ENCODE results near the gene SCN9A. TPM values are rescaled to one million over a fixed set of nuclear protein-coding genes. Genes with fewer than 3 reads are reported as not detected.

The SCN9A gene
- total and polyA plus RNA-seq, 9 of the 15 experiments (the other 6 are each of a cell fraction or from before 2014, with no cell fraction given): 1.4 to 22.8 (median 7.1) TPM

- 8% methylated on average over 2 of the region's 2 CpGs for WGBS (ENCODE audit: insufficient coverage, low coverage, missing lambda C conversion rate)
- Histone ChIP-seq H3K36me3 (ENCODE audit: control insufficient read depth, insufficient read depth, low read length) (no peaks in the 10 kb centered on the region), H2AFZ (ENCODE audit: low read depth, low read length) (no peak overlapping the region), H3K9ac (ENCODE audit: insufficient read depth in 1 of 2, low read depth in 2 of 2, low read length in 2 of 2) (no peak overlapping the region), H3K27me3 (ENCODE audit: control insufficient read depth in 2 of 2, insufficient read depth in 2 of 2, low read length in 2 of 2) (no peaks in the 10 kb centered on the region), H3K9me3 (replicated peaks; ENCODE audit: control insufficient read depth, insufficient read depth, low read depth, low read length) (no peaks in the 10 kb centered on the region), H3K4me1 (replicated peaks in 1 of 2; ENCODE audit: control insufficient read depth in 2 of 2, insufficient read depth in 2 of 2, low read length in 2 of 2) (no peaks in the 10 kb centered on the region), H4K20me1 (replicated peaks; ENCODE audit: control insufficient read depth, insufficient read depth, low read length) (no peaks in the 10 kb centered on the region), H3K79me2 (ENCODE audit: control insufficient read depth, insufficient read depth, low read length) (no peaks in the 10 kb centered on the region), H3K4me2 (ENCODE audit: insufficient read depth, low read length) (no peak overlapping the region), H3K27ac (ENCODE audit: extremely low read depth, low read depth, low read length) (no peak overlapping the region), H3K9me1 (ENCODE audit: control insufficient read depth, insufficient read depth, low read length) (no peaks in the 10 kb centered on the region), H3K4me3 (no peak overlapping the region)
- ATAC-seq (peak; percentile 50; the same call in 2 of the 3 replicates), FAIRE-seq (no peak), DNase-seq (ENCODE audit: extremely low read depth in 1 of 4, low spot score in 3 of 4) (no peak)
- intact Hi-C loops (cut with micrococcal nuclease): no loop called here
- no TSS peak for BruUV-seq (replicated peaks)
- POLR2A ChIA-PET: no interaction called here
- in situ Hi-C loops (cut with MboI): no loop called here
- CTCF ChIA-PET (ENCODE audit: low intra/inter-chr PET ratio): no interaction called here
- TF ChIP-seq TRIM24 (IDR thresholded peaks at IDR 0.05) (no peak), PBX2 (CRISPR knock-in tag; IDR thresholded peaks at IDR 0.05; ENCODE audit: low read depth) (no peak), PBX2 (tag; conservative IDR thresholded peaks at IDR 0.05; ENCODE audit: low read depth) (no peak), RNF2 (IDR thresholded peaks at IDR 0.05) (no peak), ZSCAN29 (IDR thresholded peaks at IDR 0.05) (no peak), RB1 (IDR thresholded peaks at IDR 0.05; ENCODE audit: low read depth) (no peak), IRF9 (tag; IDR thresholded peaks at IDR 0.05) (no peak), PML (IDR thresholded peaks at IDR 0.05; ENCODE audit: low read length) (no peak), ILK (tag; IDR thresholded peaks at IDR 0.05; ENCODE audit: borderline replicate concordance, low read depth) (no peak), JUND (IDR thresholded peaks at IDR 0.05; ENCODE audit: borderline replicate concordance, low read depth, low read length) (0 out of 2 replicates have a peak, but pooled peaks have one; percentile 18), JUND (tag; IDR thresholded peaks at IDR 0.05; ENCODE audit: borderline replicate concordance, low read depth, low read length) (peak; percentile 56; the same call in 1 of the 3 replicates), LCOR (CRISPR knock-in tag; IDR thresholded peaks at IDR 0.05) (no peak), ETV5 (CRISPR knock-in tag; IDR thresholded peaks at IDR 0.05; ENCODE audit: low read depth) (no peak), NONO (IDR thresholded peaks at IDR 0.05; ENCODE audit: low read depth in 2 of 2, low read length in 1 of 2) (no peak), ZBTB12 (CRISPR knock-in tag; IDR thresholded peaks at IDR 0.05) (no peak), BACH1 (tag; IDR thresholded peaks at IDR 0.05) (no peak), FOXO4 (CRISPR knock-in tag; IDR thresholded peaks at IDR 0.05) (no peak)
Measured at GRCh38 chr2:166170356-166170755, 205.4 kb downstream of the SCN9A start.
